Measurements from ENCODE around the gene CDH13. TPM values are rescaled to one million over a fixed set of nuclear protein-coding genes. Genes with fewer than 3 reads are reported as not detected.

Gene CDH13
- total RNA-seq, 2 donors from 2014 or later: 2.9 TPM; not detected in 1

DNA sequence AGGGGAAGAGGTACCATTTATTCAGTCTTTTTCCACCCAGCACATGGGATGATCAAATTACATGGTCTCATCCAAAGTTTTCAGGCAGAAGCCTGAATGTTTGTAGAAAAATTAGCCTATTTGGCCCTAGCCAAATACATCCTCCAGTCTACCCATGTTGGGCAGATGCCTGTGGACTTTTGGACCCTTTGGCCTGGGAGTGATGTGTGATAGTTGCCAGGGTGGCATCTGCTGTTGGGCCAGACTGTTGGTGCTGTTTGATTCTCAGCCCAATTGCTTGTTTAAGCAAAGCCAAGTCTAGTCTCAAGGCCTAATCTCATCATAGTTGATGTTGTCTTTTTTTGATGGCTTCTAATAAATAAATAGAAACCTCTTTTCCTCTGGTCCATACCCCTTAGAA, 419.0 kb downstream of the CDH13 start:
- no peaks in the 10 kb centered on the region for H3K27me3 ChIP-seq
- no peak overlapping the region for H3K4me3 ChIP-seq
- intact Hi-C loops (cut with DNase I): no loop called here
- DNase-seq (no peak), ATAC-seq (no peak)
- TF ChIP-seq, protein P1, sequence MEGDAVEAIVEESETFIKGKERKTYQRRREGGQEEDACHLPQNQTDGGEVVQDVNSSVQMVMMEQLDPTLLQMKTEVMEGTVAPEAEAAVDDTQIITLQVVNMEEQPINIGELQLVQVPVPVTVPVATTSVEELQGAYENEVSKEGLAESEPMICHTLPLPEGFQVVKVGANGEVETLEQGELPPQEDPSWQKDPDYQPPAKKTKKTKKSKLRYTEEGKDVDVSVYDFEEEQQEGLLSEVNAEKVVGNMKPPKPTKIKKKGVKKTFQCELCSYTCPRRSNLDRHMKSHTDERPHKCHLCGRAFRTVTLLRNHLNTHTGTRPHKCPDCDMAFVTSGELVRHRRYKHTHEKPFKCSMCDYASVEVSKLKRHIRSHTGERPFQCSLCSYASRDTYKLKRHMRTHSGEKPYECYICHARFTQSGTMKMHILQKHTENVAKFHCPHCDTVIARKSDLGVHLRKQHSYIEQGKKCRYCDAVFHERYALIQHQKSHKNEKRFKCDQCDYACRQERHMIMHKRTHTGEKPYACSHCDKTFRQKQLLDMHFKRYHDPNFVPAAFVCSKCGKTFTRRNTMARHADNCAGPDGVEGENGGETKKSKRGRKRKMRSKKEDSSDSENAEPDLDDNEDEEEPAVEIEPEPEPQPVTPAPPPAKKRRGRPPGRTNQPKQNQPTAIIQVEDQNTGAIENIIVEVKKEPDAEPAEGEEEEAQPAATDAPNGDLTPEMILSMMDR (IDR thresholded peaks at IDR 0.05): no peak
- TF ChIP-seq POLR2A (IDR thresholded peaks at IDR 0.05): no peak
- H3K9me3 ChIP-seq: no peaks in the 10 kb centered on the region
- H3K4me1 ChIP-seq: no peaks in the 10 kb centered on the region
- H3K27ac ChIP-seq: no peak overlapping the region
- no peaks in the 10 kb centered on the region for H3K36me3 ChIP-seq (replicated peaks in 1 of 2; ENCODE audit: insufficient read depth in 1 of 2, low read depth in 2 of 2)

DNA sequence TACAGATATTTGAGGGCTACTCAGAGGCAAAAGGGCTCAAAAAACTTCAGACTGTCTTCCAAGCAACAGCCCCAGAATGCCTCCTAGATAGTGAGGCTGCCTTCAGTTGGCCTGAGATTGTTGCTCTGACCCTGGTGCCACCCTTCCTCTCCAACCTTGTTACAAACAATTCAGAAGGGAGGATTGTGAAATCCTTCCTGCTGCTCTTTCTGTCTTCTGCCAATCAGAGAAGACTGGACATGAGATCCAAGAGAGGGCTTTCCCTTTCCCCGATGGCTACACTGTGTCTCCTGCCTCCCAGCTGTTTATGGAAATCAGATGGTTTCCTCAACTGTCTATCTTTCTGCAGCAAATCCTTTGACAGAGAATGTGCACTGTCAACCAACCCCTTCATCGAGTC, 419.9 kb downstream of the CDH13 start:
- 52 to 57% methylated on average over 2 of the region's 2 CpGs for WGBS, 2 donors
- no peak for DNase-seq
- Histone ChIP-seq H3K4me1 (no peaks in the 10 kb centered on the region), H3K36me3 (replicated peaks in 1 of 2; ENCODE audit: insufficient read depth in 1 of 2, low read depth in 2 of 2) (no peaks in the 10 kb centered on the region), H3K9me3 (no peaks in the 10 kb centered on the region), H3K27me3 (no peaks in the 10 kb centered on the region), H3K27ac (no peak overlapping the region), H3K4me3 (no peak overlapping the region)
- no peak for ATAC-seq
- TF ChIP-seq, protein P1 (IDR thresholded peaks at IDR 0.05): no peak
- TF ChIP-seq POLR2A (IDR thresholded peaks at IDR 0.05): no peak
- intact Hi-C loops (cut with DNase I): no loop called here

DNA sequence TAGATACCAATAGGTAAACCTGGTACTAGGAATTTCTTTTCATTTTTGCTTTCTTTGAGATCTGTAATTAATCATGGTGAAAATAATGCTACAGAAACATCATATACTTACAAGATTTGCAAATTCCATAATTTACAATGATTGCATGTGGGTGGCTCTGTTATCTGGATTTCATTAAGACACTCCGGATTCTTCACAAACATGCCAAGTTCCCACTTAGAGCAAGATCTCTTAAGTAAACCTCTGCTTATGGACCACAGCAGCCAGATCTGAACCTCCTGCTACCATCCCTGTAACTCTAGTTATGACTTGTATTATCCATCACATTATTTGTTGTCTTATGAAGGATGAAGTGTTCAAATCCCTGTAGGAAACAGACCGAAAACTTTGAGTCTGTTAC, 424.7 kb downstream of the CDH13 start:
- Histone ChIP-seq H3K36me3 (replicated peaks in 1 of 2; ENCODE audit: insufficient read depth in 1 of 2, low read depth in 2 of 2) (no peaks in the 10 kb centered on the region), H3K4me1 (no peaks in the 10 kb centered on the region), H3K27ac (no peak overlapping the region), H3K9me3 (no peaks in the 10 kb centered on the region), H3K27me3 (no peaks in the 10 kb centered on the region), H3K4me3 (no peak overlapping the region)
- ATAC-seq (no peak), DNase-seq (no peak)
- intact Hi-C loops (cut with DNase I): no loop called here
- 66% methylated on average over 2 of the region's 2 CpGs for WGBS, 2 donors
- TF ChIP-seq, protein P1 (IDR thresholded peaks at IDR 0.05): no peak
- no peak for TF ChIP-seq POLR2A (IDR thresholded peaks at IDR 0.05)

DNA sequence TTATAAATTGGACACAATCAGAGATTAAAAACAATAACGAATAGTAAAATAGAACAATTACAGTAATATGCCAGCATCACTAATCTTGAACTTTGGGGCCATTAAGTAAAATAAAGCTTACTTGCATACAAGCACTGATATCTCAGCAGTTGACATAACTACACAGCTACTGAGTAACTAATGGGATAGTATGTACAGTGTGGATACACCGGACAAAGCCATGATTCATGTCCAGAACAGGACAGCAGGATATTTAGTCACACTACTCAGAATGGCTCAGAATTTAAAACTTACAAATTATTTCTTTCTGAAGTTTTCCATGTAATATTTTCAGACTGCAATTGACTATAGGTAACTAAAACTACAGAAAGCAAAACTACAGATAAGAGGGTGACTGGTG, 427.5 kb downstream of the CDH13 start:
- DNase-seq (no peak), ATAC-seq (no peak)
- TF ChIP-seq POLR2A (IDR thresholded peaks at IDR 0.05): no peak
- TF ChIP-seq, protein P1 (IDR thresholded peaks at IDR 0.05): no peak
- H3K27me3 ChIP-seq: no peaks in the 10 kb centered on the region
- H3K4me3 ChIP-seq: no peak overlapping the region
- H3K27ac ChIP-seq: no peak overlapping the region
- H3K36me3 ChIP-seq (replicated peaks in 1 of 2; ENCODE audit: insufficient read depth in 1 of 2, low read depth in 2 of 2): no peaks in the 10 kb centered on the region
- intact Hi-C loops (cut with DNase I): no loop called here
- 50 to 61% methylated on average over 2 of the region's 2 CpGs for WGBS, 2 donors
- H3K4me1 ChIP-seq: no peaks in the 10 kb centered on the region
- H3K9me3 ChIP-seq: no peaks in the 10 kb centered on the region

DNA sequence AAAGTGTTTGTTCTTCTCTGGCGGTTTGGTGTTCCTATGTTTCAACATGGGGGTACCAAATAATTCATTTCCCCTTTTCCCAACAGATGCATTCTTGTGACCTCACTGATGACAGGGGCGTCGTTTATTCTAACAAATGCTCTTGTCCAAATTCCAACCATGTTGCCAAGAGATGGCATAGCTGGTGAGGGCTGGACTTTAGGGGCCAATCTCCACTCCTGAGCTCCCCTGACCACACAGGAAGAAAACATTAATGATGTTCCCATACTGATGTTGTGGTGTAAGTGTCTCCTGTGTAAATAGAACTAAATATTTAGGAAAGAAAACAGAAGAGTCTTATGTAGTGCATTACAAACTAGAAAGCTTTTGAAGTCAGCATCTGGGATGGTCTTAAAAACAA, 431.6 kb downstream of the CDH13 start:
- no peak for DNase-seq
- Histone ChIP-seq H3K36me3 (replicated peaks in 1 of 2; ENCODE audit: insufficient read depth in 1 of 2, low read depth in 2 of 2) (no peaks in the 10 kb centered on the region), H3K9me3 (no peaks in the 10 kb centered on the region), H3K4me1 (no peaks in the 10 kb centered on the region), H3K4me3 (no peak overlapping the region), H3K27ac (no peak overlapping the region), H3K27me3 (no peaks in the 10 kb centered on the region)
- WGBS, 2 donors: 41 to 51% methylated on average over 3 of the region's 3 CpGs
- ATAC-seq: no peak
- intact Hi-C loops (cut with DNase I): no loop called here
- TF ChIP-seq POLR2A (IDR thresholded peaks at IDR 0.05): no peak
- TF ChIP-seq, protein P1 (IDR thresholded peaks at IDR 0.05): no peak

All from body of pancreas (tissue), 4 donors.